Immature natural killer cell (primary cell): ENCODE measurements around the gene GALNT7. TPM values are rescaled to one million over a fixed set of nuclear protein-coding genes. Genes with fewer than 3 reads are reported as not detected.
"Not testable (repeated sequence)": the region's sequence is repeated elsewhere in the genome, so short reads cannot be mapped to it uniquely, and the experiment has no call there.

Experiments used
- DNase-seq, 3 donors: peaks; one replicate each; pipeline ENCODE4 v3.0.0; 2022; ENCODE audit warnings: mixed read lengths in 1 of 3
- H3K27ac Mint-ChIP-seq, 6 donors: one replicate each; pipeline ENCODE4 v1.8.0; 2020; ENCODE audit warnings: mixed read lengths in 6 of 6, mild to moderate bottlenecking in 5 of 6, inconsistent platforms in 4 of 6, moderate library complexity in 3 of 6
- H3K27me3 Mint-ChIP-seq, 3 donors: one replicate each; pipeline ENCODE4 v1.8.0; 2020 to 2021; ENCODE audit warnings: low read depth in 3 of 3, mild to moderate bottlenecking in 3 of 3, mixed read lengths in 3 of 3, moderate library complexity in 3 of 3, inconsistent platforms in 1 of 3
- H3K36me3 Mint-ChIP-seq, 3 donors: one replicate each; pipeline ENCODE4 v1.8.0; 2020; ENCODE audit warnings: mixed read lengths in 3 of 3, inconsistent platforms in 2 of 3, mild to moderate bottlenecking in 2 of 3
- H3K4me1 Mint-ChIP-seq, 2 donors: one replicate each; pipeline ENCODE4 v1.8.0; 2020; ENCODE audit warnings: inconsistent platforms in 2 of 2, mild to moderate bottlenecking in 2 of 2, mixed read lengths in 2 of 2, moderate library complexity in 1 of 2
- H3K4me3 Mint-ChIP-seq, 5 donors: one replicate each; pipeline ENCODE4 v1.8.0; 2020; ENCODE audit warnings: mild to moderate bottlenecking in 5 of 5, mixed read lengths in 5 of 5, inconsistent platforms in 3 of 5, moderate library complexity in 3 of 5
- H3K9me3 Mint-ChIP-seq, 6 donors: one replicate each; pipeline ENCODE4 v1.8.0; 2020; ENCODE audit warnings: mild to moderate bottlenecking in 6 of 6, mixed read lengths in 6 of 6, inconsistent platforms in 4 of 6, moderate library complexity in 3 of 6
- polyA plus RNA-seq, 3 donors: library from polyadenylated mRNA; unstranded; fragments of 300-500 nt; fragmentation: Illumina TruSeq; gene quantifications; one replicate each; pipeline ENCODE4 v1.2.3, GENCODE V29; 2021

The GALNT7 gene, protein sequence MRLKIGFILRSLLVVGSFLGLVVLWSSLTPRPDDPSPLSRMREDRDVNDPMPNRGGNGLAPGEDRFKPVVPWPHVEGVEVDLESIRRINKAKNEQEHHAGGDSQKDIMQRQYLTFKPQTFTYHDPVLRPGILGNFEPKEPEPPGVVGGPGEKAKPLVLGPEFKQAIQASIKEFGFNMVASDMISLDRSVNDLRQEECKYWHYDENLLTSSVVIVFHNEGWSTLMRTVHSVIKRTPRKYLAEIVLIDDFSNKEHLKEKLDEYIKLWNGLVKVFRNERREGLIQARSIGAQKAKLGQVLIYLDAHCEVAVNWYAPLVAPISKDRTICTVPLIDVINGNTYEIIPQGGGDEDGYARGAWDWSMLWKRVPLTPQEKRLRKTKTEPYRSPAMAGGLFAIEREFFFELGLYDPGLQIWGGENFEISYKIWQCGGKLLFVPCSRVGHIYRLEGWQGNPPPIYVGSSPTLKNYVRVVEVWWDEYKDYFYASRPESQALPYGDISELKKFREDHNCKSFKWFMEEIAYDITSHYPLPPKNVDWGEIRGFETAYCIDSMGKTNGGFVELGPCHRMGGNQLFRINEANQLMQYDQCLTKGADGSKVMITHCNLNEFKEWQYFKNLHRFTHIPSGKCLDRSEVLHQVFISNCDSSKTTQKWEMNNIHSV
- 1 to 10 TPM; 6.8 to 9.9 (median 6.9) TPM for polyA plus RNA-seq

DNA sequence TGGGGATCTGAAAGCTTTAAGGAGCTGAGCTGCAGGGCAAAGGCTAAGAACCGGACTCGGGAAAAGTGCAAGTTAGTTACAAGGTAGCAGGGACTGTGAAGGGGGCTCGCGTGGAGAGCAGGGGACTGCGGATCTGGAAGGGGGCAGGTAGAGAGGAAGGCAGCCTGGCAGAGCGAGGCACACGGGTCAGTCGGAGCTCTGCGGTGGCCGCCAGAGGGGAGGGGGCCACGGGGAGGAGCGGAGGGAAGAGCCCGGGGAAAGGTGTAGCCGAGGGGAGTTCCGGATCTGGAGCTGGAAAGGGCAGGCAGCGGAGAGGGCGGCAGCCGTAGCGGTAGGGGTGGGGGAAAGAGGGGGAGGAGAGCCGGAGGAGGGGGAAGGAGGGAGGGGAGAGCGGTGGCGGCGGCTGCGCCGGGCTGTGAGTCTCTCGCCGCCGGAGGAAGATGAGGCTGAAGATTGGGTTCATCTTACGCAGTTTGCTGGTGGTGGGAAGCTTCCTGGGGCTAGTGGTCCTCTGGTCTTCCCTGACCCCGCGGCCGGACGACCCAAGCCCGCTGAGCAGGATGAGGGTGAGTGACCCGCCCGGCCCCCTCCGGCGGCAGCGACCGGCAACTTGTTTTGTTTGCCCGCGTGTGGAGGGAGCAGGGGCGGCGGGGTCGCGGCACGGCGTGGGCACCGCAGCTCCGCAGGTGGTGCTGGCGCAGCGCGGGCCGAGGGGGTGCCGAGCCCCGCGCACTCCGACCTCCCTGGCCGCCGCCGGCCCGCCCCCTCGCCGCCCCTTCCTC, at the start of gene GALNT7:
GALNT7 (plus strand) TSS at position 416 of the 782 bp plus-strand sequence; CDS start at position 441, 25 bp downstream.
- Mint-ChIP-seq H3K4me3 (peak within 1 kb of the TSS; percentile 92 to 98 (median 96)), H3K27me3 (peaks cover 0 to 8% (median 0%) of the 10 kb centered on the region in 3 donors), H3K4me1 (peaks cover 32 to 48% of the 10 kb centered on the region in 2 donors), H3K27ac (peak within 1 kb of the TSS; percentile 76 to 93 (median 88)), H3K9me3 (no peaks in the 10 kb centered on the region), H3K36me3 (no peaks in the 10 kb centered on the region)
- DNase-seq = peak; percentile 49 to 56 (median 53)

DNA sequence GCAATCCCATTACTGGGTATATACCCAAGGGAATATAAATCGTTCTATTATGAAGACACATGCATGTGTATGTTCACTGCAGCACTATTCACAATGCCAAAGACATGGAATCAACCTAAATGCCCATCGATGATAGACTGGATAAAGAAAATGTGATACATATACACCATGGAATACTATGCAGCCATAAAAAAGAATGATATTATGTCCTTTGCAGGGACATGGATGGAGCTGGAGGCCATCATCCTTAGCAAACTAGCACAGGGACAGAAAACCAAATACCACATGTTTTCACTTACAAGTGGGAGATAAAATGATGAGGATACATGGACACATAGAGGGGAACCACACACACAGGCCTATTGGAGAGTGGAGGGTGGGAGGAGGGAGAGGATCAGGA, 49.8 kb upstream of the GALNT7 start:
- H3K27me3 Mint-ChIP-seq, H3K4me1 Mint-ChIP-seq, H3K36me3 Mint-ChIP-seq, H3K27ac Mint-ChIP-seq, DNase-seq, H3K4me3 Mint-ChIP-seq, H3K9me3 Mint-ChIP-seq: not testable (repeated sequence)

DNA sequence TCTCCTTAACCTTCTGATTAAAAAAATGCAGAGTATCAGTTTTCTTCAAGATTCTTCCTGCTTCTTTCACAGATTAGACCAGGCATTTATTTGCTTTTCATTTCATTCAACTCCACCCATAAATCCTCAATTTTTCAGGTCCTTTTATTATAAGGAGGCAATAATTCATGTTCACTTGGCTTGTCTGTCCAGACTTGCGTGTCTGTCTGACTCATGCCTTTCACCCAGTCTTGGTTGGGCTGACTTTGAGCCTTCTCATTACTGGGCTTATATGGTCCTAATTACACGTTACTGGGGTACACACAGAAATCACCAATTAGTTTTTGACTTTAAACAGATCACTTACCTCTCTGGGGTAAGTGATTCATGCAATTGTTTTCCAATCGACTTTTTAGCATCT, 48.8 kb upstream of the GALNT7 start:
- Mint-ChIP-seq H3K4me1 (no peaks in the 10 kb centered on the region), H3K27ac (no peak overlapping the region), H3K27me3 (peaks cover 0 to 8% (median 0%) of the 10 kb centered on the region in 3 donors), H3K9me3 (peaks cover 0 to 2% (median 0%) of the 10 kb centered on the region in 6 donors), H3K36me3 (no peaks in the 10 kb centered on the region), H3K4me3 (no peak overlapping the region)
- no peak for DNase-seq

DNA sequence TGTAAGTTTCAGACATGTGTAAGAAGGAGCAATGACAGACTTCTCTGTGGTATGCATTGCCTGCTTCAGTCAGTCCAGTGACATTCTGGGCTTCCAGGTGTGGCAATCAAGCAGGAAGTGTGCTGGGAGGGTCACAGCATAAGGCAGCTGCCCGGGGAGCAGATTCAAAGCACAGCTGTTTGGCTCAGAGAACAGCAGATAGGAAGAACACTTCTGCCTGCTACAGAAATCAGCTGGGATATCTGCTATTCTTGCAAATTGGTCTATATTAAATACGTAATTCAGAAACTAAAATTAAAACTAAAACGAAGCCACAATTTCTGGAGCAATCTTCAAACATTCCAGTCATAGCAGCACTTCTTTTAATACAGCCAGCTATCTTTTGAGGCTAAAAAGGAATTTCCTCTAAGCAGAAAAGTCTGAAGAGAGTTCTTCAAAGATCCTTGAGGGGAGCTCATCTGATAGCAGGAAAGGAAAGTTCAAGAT, 47.5 kb upstream of the GALNT7 start:
- Mint-ChIP-seq H3K4me1 (no peaks in the 10 kb centered on the region), H3K27me3 (peaks cover 0 to 4% (median 0%) of the 10 kb centered on the region in 3 donors), H3K27ac (peak overlapping the region in 2 of 6 donors; percentile 15 to 21), H3K36me3 (no peaks in the 10 kb centered on the region), H3K9me3 (peaks cover 0 to 2% (median 0%) of the 10 kb centered on the region in 6 donors), H3K4me3 (no peak overlapping the region)
- DNase-seq = no peak

DNA sequence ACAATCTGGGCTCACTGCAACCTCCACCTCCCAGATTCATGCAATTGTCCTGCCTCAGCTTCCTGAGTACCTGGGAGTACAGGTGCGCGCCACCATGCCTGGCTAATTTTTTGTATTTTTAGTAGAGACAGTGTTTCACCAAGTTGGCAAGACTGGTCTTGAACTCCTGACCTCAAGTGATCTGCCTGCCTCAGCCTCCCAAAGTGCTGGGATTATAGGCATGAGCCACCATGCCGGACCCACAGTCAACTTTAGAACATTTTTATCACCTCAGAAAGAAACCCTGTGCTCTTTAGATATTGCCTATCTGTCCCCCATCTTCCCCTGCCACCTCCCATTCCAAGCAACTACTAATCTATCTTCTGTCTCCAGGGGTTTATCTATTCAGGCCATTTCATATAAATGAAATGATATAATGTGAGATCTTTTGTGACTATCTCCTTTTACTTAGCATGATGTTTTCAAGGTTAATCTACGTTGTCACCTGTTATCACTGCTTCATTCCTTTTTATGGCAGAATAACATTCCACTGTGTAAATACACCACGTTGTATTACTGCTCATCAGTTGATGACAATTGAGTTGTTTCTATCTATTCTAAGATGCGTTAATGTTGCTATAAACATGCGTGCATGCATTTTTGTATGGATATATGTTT, 44.3 kb upstream of the GALNT7 start:
- Mint-ChIP-seq H3K4me1 (no peaks in the 10 kb centered on the region), H3K4me3 (no peak overlapping the region), H3K9me3 (no peaks in the 10 kb centered on the region), H3K27me3 (no peaks in the 10 kb centered on the region), H3K36me3 (no peaks in the 10 kb centered on the region), H3K27ac (no peak overlapping the region)
- DNase-seq = no peak

DNA sequence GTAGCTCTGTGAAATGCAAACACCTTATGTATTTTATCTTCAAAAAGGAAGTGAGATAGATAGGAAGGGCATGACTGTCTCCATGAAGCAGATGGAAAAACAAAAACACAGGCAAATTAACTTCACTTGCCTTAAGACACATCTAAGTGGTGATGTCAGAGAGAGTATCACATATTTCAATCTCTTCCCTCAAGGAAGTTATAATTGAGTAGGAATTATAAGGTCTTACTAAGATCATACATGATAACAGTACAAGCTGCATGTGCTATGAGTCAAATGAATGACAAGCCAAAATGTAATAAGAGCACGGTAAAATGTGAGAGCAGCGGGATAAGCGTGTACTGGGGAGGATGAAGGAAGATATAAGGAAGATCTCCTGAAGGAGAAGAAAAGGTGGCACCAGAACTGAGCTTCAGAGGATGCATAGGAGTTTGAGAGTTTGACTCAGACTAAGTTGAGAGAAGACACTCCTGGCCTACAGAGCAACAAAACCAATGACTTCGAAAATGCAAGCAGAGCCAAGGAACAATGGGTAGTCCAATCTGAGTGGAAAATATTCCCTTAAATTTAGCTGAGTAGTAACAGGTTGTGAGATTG, 43.3 kb upstream of the GALNT7 start:
- Mint-ChIP-seq H3K4me3 (no peak overlapping the region), H3K4me1 (no peaks in the 10 kb centered on the region)

DNA sequence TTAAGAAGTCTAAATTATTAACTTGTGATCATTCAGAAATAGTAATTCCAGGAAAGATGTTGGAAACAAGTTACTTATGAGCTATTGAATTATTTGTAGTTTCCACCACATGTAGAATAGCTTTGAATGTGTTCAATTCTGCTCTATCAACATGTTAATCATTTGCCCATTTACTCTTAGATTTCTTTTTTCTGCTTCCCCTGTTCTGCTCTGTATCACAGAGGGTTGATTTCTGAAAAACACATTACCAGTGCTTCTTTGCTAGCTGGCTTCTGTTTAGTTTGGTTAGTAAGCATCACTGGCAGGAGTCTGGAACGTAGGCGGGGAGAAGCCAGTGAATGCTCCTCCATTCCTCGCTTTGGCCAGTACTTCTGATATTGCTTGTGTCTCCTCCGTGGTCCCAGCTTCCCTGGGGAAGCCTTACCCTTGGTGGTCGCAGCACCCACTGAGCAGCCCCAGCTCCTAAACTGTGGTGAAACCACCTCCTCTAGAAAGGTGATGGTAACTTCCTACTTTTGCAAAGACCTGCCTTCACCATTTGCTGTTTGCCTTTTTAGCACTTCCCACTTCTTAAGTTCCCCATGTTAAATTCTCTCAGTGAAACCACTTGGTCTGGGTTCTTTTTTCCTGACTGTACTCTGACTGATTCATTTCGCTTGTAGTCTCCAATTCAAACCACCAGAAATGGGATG, 40.3 kb upstream of the GALNT7 start:
- Mint-ChIP-seq H3K4me1 (no peaks in the 10 kb centered on the region), H3K27ac (no peak overlapping the region), H3K27me3 (peaks cover 0 to 2% (median 0%) of the 10 kb centered on the region in 3 donors), H3K9me3 (no peaks in the 10 kb centered on the region), H3K4me3 (no peak overlapping the region), H3K36me3 (no peaks in the 10 kb centered on the region)
- DNase-seq = no peak

More for the DNA sequence above, 43.3 kb upstream of the GALNT7 start:
- Mint-ChIP-seq H3K27me3 (no peaks in the 10 kb centered on the region), H3K9me3 (no peaks in the 10 kb centered on the region), H3K27ac (no peak overlapping the region), H3K36me3 (no peaks in the 10 kb centered on the region)
- DNase-seq = no peak

DNA sequence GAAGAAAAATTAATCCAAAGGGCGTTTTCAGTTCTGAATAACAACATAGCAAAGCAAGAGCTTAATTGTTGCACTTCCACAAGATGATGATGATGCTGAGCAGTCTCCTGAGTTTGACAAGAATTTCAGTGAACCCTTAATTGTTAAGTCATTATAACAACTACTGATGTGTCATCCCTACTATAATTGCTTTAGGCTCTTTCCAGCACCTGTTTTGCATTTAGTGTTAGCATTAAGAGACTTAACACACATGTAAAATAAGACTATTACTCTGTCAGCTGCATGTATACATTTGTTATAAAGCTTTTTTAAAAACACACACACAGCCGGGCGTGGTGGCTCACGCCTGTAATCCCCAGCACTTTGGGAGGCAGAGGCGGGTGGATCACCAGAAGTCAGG, 37.9 kb upstream of the GALNT7 start:
- H3K4me1 Mint-ChIP-seq = no peaks in the 10 kb centered on the region

DNA sequence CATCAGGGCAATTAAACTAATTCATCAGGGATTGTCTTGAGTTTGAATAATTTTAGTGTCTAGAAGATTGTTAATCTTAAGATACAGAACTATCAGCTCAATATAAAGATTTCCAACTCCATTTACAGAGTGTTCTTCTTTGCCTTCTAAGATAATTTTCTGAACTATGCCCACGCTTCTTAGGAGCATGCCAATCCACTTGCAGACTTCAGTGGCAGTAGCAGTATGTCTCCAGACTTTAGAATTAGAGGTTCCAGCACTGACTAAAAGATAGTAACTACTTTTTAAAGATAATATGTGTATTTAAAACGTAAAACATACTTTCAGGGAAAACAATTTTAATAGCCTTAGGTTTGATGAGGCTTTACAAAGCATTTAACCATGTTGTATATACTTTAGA, 34.2 kb upstream of the GALNT7 start:
- no peak for DNase-seq
- H3K4me3 Mint-ChIP-seq = no peak overlapping the region
- H3K36me3 Mint-ChIP-seq = no peaks in the 10 kb centered on the region
- H3K9me3 Mint-ChIP-seq = no peaks in the 10 kb centered on the region
- H3K27me3 Mint-ChIP-seq = peaks cover 0 to 7% (median 1%) of the 10 kb centered on the region in 3 donors
- no peak overlapping the region for H3K27ac Mint-ChIP-seq
- no peaks in the 10 kb centered on the region for H3K4me1 Mint-ChIP-seq

More for the DNA sequence above, 37.9 kb upstream of the GALNT7 start:
- Mint-ChIP-seq H3K27ac (no peak overlapping the region), H3K36me3 (no peaks in the 10 kb centered on the region), H3K27me3 (peaks cover 0 to 7% (median 1%) of the 10 kb centered on the region in 3 donors), H3K4me3 (no peak overlapping the region), H3K9me3 (no peaks in the 10 kb centered on the region)
- DNase-seq = no peak

DNA sequence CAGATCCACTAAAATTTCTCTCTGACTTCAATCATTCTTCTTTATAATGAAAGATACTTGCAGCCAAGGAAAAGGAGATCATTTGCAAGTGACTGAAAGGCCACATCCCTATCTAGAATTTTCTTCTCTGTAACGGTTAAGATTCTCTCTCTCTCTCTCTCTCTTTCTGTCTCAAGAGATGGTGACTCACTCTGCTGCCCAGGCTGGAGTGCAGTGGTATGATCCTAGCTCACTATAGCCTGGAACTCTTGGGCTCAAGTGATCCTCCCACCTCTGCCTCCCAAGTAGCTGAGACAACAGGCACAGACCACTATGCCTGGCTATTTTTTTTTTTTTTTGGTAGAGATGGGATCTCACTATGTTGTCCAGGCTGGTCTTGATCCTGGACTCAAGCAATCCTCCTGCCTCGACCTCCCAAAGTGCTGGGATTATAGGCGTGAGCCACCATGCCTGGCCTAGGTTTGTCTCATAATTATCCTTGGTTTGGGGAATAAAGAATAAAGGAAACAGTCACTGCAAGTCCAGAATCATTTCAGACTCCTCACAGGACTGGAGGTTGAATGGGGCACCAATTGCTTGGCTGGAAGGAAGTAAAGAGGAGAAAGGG, 33.3 kb upstream of the GALNT7 start:
- no peak for DNase-seq
- no peak overlapping the region for H3K27ac Mint-ChIP-seq
- no peaks in the 10 kb centered on the region for H3K9me3 Mint-ChIP-seq
- H3K4me3 Mint-ChIP-seq = no peak overlapping the region
- H3K36me3 Mint-ChIP-seq = no peaks in the 10 kb centered on the region
- no peaks in the 10 kb centered on the region for H3K4me1 Mint-ChIP-seq
- H3K27me3 Mint-ChIP-seq = peaks cover 0 to 7% (median 1%) of the 10 kb centered on the region in 3 donors

DNA sequence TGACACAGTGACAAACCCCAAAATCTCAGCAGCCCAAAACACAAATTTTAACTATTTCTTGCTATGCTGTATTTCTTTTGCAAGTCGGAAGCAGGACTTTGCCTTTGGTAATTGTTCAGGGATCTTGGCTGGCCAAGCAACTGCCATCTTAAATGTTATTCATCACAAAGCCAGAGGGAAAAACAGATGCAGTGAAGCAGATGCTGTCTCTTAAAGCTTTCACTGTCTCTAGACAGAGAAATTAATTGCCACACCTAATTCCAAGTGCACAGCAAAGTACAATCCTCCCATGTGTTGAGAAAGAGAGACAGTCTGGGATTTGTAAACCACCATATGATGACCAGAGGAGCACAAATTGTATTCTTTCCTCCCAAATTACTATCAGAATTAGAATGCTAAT, 30.0 kb upstream of the GALNT7 start:
- no peak for DNase-seq
- no peaks in the 10 kb centered on the region for H3K9me3 Mint-ChIP-seq
- H3K27ac Mint-ChIP-seq = no peak overlapping the region
- H3K4me1 Mint-ChIP-seq = no peaks in the 10 kb centered on the region
- no peaks in the 10 kb centered on the region for H3K36me3 Mint-ChIP-seq
- H3K4me3 Mint-ChIP-seq = no peak overlapping the region
- peaks cover 0 to 5% (median 1%) of the 10 kb centered on the region in 3 donors for H3K27me3 Mint-ChIP-seq

DNA sequence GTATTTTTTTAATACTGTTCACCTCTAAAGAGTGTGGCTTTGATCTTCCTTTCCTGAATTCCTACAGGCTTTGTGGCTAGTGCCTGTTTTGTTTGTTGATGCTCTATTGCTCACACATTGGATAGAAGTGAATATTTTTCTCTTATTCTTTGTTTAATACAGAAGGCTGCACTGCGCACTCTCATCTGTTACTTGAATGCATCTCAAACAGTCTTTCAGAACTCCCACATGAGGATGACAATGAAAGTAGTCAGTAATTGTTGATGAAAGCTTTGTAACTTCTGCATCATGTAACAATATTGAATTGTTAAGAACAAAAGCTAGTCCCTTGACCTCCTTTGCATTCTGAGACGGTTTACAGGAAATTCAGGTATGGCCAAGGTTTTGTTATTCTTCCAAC, 29.1 kb upstream of the GALNT7 start:
- Mint-ChIP-seq H3K9me3 (no peaks in the 10 kb centered on the region), H3K4me3 (no peak overlapping the region), H3K4me1 (no peaks in the 10 kb centered on the region), H3K27me3 (peaks cover 0 to 2% (median 1%) of the 10 kb centered on the region in 3 donors), H3K36me3 (no peaks in the 10 kb centered on the region), H3K27ac (no peak overlapping the region)
- DNase-seq = no peak
